ENCODE results near the gene TARBP2. TPM values are rescaled to one million over a fixed set of nuclear protein-coding genes. Genes with fewer than 3 reads are reported as not detected.

Gene TARBP2
- total RNA-seq, 4 donors from 2014 or later = 16.0 to 27.1 (median 22.7) TPM

- TF ChIP-seq, protein P1, sequence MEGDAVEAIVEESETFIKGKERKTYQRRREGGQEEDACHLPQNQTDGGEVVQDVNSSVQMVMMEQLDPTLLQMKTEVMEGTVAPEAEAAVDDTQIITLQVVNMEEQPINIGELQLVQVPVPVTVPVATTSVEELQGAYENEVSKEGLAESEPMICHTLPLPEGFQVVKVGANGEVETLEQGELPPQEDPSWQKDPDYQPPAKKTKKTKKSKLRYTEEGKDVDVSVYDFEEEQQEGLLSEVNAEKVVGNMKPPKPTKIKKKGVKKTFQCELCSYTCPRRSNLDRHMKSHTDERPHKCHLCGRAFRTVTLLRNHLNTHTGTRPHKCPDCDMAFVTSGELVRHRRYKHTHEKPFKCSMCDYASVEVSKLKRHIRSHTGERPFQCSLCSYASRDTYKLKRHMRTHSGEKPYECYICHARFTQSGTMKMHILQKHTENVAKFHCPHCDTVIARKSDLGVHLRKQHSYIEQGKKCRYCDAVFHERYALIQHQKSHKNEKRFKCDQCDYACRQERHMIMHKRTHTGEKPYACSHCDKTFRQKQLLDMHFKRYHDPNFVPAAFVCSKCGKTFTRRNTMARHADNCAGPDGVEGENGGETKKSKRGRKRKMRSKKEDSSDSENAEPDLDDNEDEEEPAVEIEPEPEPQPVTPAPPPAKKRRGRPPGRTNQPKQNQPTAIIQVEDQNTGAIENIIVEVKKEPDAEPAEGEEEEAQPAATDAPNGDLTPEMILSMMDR (IDR thresholded peaks at IDR 0.05; ENCODE audit: low read depth) = no peak
Measured at GRCh38 chr12:53505086-53505485, 4.0 kb downstream of the TARBP2 start.

GRCh38 chr12:53505555-53506449, 4.7 kb downstream of the TARBP2 start:
- TF ChIP-seq, protein P1 (IDR thresholded peaks at IDR 0.05; ENCODE audit: low read depth) = no peak

DNA sequence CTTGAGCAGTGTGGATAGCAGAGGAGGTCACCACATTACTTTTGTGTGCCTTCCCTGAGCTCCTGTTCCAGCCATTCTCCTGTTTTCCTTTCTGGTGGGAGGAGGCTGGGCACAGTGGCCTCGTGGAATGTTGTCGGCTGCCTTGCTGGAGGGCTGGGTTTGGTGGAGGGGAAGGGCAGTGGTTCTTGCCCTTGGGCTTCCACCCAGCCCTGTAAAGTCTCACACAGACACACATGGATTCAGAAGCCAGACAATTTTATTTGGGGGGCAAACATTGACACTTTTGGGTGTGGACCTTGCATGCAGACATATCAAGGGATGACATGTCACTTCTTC, 5.3 kb downstream of the TARBP2 start:
- TF ChIP-seq, protein P1 (IDR thresholded peaks at IDR 0.05; ENCODE audit: low read depth) = no peak

DNA sequence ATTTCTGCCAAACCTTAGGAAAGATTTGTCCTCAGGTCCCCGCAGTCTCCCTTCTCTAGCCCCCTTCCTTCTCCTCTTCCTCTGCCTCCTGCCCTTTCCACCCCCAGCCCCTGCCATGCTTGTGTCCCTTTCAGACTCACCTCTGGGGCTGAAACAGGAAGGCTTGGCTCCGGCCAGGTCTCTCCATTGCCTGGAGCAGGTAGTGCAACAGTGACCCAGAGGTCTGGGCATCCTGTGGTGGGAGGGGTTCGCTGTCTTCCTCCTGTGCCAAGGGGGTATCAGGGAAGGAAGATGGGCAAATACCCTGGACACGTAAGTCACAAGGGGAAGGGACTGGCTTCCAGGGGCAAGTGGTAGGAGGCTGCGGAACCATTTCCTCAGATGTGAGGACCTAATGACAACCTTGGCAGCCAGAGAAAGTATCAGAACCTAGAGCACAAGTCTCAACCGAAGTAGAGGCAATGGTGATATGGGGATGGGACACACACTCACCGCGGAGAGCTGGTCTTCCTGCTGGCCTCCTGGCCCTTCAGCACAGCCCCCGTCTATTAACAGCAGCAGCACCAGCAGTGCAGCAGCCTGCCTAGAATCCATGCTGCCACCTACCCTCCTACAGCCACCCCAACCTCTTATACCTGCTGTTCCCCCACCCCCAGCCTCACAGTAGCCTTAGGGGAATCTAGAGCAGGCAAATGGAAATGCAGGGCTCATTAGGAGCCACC, 6.0 kb downstream of the TARBP2 start, which contains the start of gene NPFF:
Gene NPFF, minus strand, starts transcription at position 604 of the 722 bp plus-strand sequence. Its CDS starts 10 bp downstream, at position 594.
- TF ChIP-seq, protein P1 (IDR thresholded peaks at IDR 0.05; ENCODE audit: low read depth) = no peak

DNA sequence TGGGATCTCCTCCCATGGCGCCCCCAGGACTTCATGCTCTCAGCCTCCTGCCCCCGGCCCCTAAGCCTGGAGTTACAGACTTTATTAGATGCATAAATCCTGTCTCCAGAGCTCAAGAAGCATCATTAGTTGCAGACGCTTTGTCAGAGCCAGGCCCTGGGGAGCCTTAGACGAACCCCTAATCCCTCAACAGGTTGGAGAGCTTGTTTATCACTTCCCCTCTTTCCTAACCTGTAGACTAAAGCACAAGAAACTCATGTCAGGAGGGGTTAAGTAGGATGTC, 6.5 kb downstream of the TARBP2 start:
- TF ChIP-seq, protein P1 (IDR thresholded peaks at IDR 0.05; ENCODE audit: low read depth) = no peak

GRCh38 chr12:53508534-53509170, 7.6 kb downstream of the TARBP2 start:
- TF ChIP-seq, protein P1 (IDR thresholded peaks at IDR 0.05; ENCODE audit: low read depth) = no peak

Data from subcutaneous adipose tissue (tissue), 4 donors.